ENCODE results near the gene HHIPL1. TPM values are rescaled to one million over a fixed set of nuclear protein-coding genes. Genes with fewer than 3 reads are reported as not detected.
"Not testable (repeated sequence)": the region's sequence is repeated elsewhere in the genome, so short reads cannot be mapped to it uniquely, and the experiment has no call there.

HHIPL1 gene
- total RNA-seq, 1 experiment from 2014 or later: 0.84 TPM

DNA sequence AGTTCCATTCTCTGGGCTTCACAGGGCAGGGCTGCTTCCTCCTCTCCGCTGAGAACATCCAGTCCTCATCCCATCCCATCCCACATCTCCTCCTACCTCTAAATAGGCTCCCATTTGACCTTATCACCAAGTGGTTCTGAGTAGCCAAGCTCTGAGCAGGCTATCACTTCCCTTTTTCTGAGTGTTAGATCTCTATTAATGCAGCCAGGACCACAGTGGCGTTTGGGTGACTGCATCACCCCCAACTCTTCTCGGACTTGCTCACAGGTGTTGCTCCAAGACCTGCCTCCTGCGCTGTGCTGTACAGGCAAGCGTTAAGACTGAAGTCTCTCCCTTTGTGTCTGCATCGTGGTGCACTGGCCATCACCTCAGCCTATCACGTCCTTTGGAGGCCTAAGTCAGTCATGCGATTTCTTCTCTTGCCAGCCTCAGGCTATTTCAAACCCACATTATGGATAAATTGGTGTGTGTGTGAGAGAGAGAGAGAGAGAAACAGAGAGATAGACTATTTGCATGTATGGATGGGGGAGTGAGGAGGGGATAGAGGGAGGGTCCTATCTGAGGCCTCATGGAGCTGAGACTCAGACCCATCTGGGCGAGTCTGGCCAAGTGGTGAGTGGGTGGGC is 12.4 kb upstream of the HHIPL1 start:
- DNase-seq (ENCODE audit: extremely low read depth, low read depth): no peak

- no peak for DNase-seq (ENCODE audit: extremely low read depth, low read depth)
Observed at GRCh38 chr14:99633141-99633540, 11.8 kb upstream of the HHIPL1 start.

- no peak for DNase-seq (ENCODE audit: extremely low read depth, low read depth)
Observed at GRCh38 chr14:99633918-99634317, 11.0 kb upstream of the HHIPL1 start.

- no peak for DNase-seq (ENCODE audit: extremely low read depth, low read depth)
Observed at GRCh38 chr14:99634443-99634842, 10.5 kb upstream of the HHIPL1 start.

GRCh38 chr14:99635116-99635515 is 9.8 kb upstream of the HHIPL1 start:
- DNase-seq (ENCODE audit: extremely low read depth, low read depth): no peak

DNA sequence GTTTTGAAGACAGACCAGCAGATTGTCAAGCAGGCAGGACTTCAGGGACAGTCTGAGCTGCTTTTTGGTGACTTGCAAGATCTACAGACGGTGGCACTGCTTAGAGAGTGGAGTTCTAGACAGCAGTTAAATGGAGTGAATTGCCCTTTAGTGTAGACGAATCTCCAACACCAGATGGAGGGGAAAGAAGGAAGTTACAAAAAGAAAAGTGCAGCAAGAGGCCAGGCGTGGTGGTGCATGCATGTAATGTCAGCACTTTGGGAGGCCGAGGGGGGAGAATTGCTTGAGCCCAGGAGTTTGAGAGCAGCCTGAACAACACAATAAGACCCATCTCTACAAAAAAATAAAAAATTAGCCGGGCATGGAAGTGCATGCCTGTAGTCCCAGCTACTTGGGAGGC is 8.4 kb upstream of the HHIPL1 start:
- no peak for DNase-seq (ENCODE audit: extremely low read depth, low read depth)

GRCh38 chr14:99637624-99638023 is 7.3 kb upstream of the HHIPL1 start:
- no peak for DNase-seq (ENCODE audit: extremely low read depth, low read depth)

- not testable (repeated sequence) for DNase-seq (ENCODE audit: extremely low read depth, low read depth)
Observed at GRCh38 chr14:99642771-99643170, 2.2 kb upstream of the HHIPL1 start.

- DNase-seq (ENCODE audit: extremely low read depth, low read depth): no peak
Observed at GRCh38 chr14:99643343-99643742, 1.6 kb upstream of the HHIPL1 start.

DNA sequence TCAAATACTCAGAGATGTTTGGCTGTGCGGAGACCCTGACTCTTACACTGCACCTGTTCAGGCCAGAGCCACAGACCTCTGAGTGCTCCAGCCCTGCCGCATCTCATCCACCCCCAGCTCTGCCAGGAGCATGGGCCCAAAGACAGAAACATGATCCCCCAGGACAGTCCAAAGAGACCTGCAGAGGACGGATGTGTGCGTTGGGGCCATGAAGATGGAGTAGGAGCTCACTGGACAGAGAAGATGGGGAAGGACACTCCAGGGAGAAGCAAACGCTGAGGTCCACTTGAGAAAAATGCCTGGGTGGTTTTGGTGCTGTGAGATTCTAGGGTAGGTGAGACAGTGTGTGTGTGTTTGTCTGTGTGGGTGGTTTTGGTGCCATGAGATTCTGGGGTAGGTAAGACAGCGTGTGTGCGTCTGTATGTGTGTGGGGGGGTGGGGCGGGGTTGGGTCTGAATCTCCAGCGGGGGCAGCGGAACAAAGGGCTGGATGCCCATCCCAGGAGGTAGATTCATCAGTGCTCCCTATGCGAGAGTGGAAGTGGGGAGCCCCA is 818 bp upstream of the HHIPL1 start:
- DNase-seq (ENCODE audit: extremely low read depth, low read depth): no peak

DNA sequence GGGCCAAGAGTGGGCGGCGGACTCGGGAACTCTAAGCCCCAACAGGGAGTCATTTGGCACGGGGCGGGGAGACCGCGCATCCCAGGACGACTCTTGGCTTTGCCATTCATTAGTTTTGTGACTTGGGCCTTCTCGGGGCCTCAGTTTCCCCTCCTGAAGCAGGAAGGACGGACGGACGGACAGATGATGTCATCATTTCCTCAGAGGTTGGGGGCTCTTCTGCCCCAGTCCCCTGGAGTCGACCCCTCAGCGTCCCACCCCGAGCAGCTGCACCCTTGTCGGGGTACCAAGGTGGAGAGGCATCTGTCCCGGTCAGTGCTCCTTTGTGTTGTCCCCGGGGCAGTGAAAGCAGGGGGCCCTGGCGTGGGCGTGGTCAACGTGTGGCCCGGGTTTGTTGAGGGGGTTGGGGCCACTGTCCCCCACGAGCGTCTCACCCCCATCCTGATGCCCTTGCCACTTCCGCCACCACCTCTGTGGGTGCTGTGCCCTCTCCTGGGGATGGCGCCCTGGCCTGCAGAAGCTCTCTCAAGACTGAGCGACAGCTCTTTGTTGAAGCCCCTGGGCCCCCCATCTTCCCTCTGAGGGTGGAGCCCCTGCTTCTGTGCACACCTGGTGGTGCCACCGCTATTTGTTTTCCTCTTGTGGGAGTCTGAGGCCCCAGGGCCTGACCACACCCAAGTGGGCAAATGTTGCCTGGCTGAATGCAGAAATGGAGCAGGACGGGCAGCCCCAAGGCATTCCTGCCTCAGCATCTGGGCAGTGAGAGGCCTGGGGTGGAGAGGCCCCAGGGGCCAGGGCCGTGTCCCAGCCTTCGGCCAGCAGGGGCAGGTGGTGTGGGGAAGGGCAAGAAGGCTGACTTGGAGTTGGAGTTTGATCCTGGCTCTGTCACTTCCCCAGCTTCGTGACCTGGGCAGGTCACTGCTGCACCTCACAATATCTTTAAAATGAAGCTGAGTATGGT is 896 bp downstream of the HHIPL1 start:
- no peak for DNase-seq (ENCODE audit: extremely low read depth, low read depth)

DNA sequence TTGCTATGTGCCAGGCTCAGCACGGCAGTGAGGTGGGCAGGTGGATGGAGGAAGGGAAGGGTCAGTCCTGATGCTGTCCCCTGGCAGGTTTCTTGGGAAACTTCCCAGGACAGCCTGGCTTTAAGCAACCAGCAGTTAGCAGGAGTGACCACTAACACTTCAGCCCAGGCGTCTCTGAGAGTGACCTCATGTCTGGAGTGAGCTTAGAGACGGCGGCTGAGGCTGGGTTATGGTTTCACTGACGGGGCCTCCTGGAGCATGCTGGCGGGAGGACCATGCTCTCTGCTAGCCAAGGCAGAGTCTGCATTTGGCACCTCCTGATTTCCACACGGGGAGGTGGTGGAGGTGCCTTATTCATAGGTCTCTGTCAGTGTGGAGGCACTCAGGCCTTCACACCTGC is 2.5 kb downstream of the HHIPL1 start:
- no peak for DNase-seq (ENCODE audit: extremely low read depth, low read depth)

- no peak for DNase-seq (ENCODE audit: extremely low read depth, low read depth)
Observed at GRCh38 chr14:99648027-99648784, 3.3 kb downstream of the HHIPL1 start.

- no peak for DNase-seq (ENCODE audit: extremely low read depth, low read depth)
Observed at GRCh38 chr14:99649219-99649618, 4.3 kb downstream of the HHIPL1 start.

GRCh38 chr14:99649643-99650042 is 4.7 kb downstream of the HHIPL1 start:
- DNase-seq (ENCODE audit: extremely low read depth, low read depth): no peak

DNA sequence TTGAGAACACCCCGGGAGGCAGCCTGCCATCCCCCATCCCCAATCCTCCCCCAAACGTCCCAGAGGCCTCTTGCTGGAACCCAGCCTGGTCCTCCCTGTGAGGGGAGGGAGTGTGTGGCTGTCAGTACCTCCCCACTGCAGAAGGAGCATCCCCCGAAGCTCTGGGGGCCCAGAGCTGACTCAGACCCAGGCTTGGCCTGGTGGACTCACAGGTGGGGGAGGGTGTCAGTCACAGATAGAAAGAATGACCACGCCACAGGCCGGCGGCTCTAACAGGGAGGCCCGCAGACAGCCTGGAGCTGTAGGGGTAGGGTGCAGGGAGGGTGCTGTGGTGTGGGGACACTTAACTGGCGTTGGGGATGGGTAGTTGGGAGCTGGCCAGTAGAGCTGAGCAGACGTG is 5.3 kb downstream of the HHIPL1 start:
- no peak for DNase-seq (ENCODE audit: extremely low read depth, low read depth)

DNA sequence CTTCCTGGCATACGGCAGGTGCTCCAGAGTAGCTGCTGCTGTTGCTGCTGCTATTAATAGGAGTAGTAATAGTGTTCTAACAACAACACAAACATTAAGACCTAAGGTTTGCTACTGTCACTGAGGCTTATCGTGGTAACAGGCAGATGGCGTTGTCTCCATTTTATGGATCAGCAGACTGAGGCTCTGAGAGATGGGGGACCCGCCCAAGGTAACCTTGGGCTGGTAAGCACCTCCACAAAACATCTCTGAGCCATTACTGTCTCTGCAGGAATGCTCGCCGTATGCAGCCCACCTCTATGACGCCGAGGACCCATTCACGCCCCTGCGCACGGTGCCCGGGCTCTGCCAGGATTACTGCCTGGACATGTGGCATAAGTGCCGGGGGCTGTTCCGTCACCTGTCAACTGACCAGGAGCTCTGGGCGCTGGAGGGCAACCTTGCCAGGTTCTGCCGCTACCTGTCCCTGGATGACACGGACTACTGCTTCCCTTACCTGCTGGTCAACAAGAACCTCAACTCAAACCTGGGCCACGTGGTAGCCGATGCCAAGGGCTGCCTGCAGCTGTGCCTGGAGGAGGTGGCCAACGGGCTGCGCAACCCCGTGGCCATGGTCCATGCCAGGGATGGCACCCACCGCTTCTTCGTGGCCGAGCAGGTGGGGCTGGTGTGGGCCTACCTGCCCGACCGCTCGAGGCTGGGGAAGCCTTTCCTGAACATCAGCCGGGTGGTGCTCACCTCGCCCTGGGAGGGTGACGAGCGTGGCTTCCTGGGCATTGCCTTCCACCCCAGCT is 7.2 kb downstream of the HHIPL1 start:
- DNase-seq (ENCODE audit: extremely low read depth, low read depth): no peak

DNA sequence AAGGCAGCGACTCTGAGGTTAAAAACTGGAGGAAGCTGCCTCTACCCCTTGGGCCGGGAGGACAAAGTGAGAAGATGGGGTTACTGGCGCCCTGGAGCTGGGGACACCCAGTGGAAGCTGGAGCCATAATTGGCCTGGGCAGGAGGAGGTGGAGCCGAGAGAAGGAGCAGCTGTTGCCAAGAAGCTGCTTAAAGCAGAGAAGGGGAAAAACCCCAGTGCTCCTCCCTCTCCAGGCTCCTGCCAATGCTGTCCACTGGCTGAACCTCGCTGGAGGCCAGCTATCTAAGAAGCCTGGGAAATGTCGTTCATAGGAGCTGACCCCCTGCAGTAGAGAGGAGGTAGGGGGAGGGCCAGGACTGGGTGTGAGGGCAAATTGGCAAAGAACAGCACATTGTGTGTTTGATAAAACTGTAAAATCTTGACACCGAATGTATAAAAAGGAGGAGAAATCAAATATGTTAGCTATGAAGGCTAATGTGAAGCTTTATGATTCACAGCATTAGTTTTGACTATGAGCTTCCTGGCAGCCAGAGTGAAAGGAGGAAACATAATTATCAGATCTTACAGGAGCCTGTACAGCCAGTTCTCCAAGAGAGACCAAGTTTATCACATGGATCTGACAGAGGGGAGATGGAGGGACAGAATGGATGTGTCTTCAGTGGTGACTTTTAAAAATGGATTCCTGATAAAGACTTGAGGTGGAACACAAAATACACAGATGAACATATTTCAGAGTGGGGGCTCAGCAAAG is 9.5 kb downstream of the HHIPL1 start:
- no peak for DNase-seq (ENCODE audit: extremely low read depth, low read depth)

- no peak for DNase-seq (ENCODE audit: extremely low read depth, low read depth)
Observed at GRCh38 chr14:99655521-99655920, 10.6 kb downstream of the HHIPL1 start.

DNA sequence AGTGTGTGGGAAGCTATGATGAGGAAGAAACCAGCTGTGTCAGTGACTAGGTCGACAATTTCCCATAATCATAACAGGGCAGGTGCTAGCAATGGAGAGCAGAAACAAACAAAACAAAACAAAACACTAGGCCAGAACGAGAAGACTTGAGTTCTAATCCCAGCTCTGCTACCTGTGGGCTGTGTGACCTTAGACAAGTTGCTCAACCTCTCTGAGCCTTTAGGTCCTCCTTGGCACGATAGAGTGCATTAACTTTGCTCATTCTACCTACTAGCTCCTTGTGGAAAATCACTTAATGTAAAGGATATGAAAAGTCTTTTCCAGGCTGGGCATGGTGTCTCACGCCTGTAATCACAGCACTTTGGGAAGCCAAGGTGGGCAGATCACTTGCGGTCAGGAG is 11.2 kb downstream of the HHIPL1 start:
- no peak for DNase-seq (ENCODE audit: extremely low read depth, low read depth)
